GM18520 (cell line): ENCODE measurements around the gene GGA2.
"Not testable (repeated sequence)": the region's sequence is repeated elsewhere in the genome, so short reads cannot be mapped to it uniquely, and the experiment has no call there.

Experiments
- ATAC-seq: cut with Tn5 transposase; IDR thresholded peaks from one replicate; pipeline ENCODE4 v1.9.1; 2021; ENCODE audit not compliant: unreplicated experiment

The GGA2 gene

DNA sequence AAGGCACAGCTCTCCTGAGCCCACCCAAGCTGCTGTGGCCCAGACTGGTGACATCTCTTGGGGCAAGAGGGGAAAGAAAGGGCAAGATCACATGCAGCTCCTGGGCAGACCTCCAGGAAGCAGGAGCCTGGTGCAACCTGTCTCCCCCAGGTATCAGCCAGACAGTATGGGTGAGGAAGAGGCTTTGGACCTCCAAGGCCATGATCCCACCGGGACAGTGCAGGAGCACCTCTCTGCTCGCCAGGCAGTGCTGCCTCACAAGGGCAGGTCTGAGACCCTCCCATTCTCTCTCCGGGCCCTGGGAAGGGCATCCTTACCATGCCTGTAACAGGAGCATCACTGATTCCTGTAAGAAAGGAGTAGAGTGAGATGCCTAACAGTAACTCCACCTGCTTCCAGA, 31.7 kb downstream of the GGA2 start:
- ATAC-seq = no peak

GRCh38 chr16:23476289-23476688, 34.0 kb downstream of the GGA2 start:
- no peak for ATAC-seq

DNA sequence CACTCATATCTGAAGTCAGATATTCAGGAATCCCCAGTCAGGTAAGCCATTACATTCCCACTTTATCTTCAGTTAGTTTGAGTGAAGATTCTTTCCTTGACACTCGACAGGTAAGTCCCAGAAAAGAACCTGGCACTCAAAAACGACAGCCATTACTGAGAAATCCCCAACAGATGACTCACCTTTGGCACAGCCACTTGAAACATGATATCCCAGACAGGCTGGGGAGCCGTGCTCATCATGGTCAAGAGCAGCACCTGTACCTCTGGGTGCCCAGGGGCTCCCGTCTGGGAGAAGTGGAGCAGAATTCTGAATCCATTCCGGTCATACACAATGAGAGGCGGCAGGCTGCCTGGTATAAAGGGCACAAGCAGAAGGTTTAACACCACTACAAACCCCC, 40.5 kb downstream of the GGA2 start:
- ATAC-seq = no peak

GRCh38 chr16:23466162-23466885, 44.0 kb downstream of the GGA2 start:
- ATAC-seq = no peak

GRCh38 chr16:23465179-23465578, 45.1 kb downstream of the GGA2 start:
- ATAC-seq = no peak

- ATAC-seq = no peak
These were observed 46.1 kb downstream of the GGA2 start for GRCh38 chr16:23464196-23464595.

GRCh38 chr16:23462994-23463393, 47.3 kb downstream of the GGA2 start:
- ATAC-seq = not testable (repeated sequence)

- no peak for ATAC-seq
These were observed 56.8 kb downstream of the GGA2 start for GRCh38 chr16:23453338-23454052.

- no peak for ATAC-seq
These were observed 57.5 kb downstream of the GGA2 start, which contains the start of gene COG7 for GRCh38 chr16:23452572-23453337. TSS of gene COG7 (minus strand) at chr16:23453189. CDS start at chr16:23452994, 195 bp downstream.

- ATAC-seq = no peak
These were observed 58.1 kb downstream of the GGA2 start for GRCh38 chr16:23452221-23452571.

DNA sequence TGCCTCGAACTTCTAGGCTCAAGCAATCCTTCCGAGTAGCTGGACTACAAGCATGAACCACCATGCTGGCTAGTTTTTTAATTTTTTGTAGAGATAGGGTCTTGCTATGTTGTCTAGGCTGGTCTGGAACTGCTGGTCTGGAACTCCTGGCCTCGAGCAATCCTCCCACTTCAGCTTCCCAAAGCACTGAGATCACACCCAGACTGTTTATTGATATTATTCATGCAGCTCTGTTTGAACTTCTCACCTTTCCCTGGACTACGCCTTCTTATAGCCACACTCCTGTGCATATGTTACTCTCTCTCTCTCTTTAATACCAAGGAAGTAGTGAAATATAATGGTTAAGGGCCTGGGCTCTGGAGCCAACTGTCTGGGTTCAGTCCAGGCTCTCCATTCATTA, 61.9 kb downstream of the GGA2 start:
- ATAC-seq = no peak

GRCh38 chr16:23437542-23437941, 72.8 kb downstream of the GGA2 start:
- ATAC-seq = not testable (repeated sequence)

DNA sequence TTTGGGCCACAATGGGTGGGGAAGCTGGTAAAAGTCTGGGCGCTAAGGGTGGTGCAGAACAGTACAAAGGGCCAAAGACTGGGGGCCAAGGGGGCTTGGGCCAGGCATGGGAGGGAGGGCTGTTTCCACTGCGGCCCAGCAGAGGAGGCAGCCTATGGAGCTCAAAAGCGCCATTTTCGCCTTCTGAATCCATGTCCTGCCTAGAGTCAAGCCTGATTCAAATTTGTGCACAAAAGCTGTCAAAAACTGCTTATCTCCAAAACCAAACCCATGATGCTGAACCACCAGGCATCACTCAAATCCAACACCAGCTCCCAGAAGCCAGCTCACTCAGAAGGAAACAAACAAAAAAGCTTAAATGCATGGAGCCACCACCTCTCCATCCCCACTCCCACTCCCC, 73.3 kb downstream of the GGA2 start:
- no peak for ATAC-seq

- no peak for ATAC-seq
These were observed 74.8 kb downstream of the GGA2 start for GRCh38 chr16:23435500-23435899.

- ATAC-seq = no peak
These were observed 75.9 kb downstream of the GGA2 start for GRCh38 chr16:23434380-23434779.

GRCh38 chr16:23433261-23433920, 76.9 kb downstream of the GGA2 start:
- no peak for ATAC-seq

DNA sequence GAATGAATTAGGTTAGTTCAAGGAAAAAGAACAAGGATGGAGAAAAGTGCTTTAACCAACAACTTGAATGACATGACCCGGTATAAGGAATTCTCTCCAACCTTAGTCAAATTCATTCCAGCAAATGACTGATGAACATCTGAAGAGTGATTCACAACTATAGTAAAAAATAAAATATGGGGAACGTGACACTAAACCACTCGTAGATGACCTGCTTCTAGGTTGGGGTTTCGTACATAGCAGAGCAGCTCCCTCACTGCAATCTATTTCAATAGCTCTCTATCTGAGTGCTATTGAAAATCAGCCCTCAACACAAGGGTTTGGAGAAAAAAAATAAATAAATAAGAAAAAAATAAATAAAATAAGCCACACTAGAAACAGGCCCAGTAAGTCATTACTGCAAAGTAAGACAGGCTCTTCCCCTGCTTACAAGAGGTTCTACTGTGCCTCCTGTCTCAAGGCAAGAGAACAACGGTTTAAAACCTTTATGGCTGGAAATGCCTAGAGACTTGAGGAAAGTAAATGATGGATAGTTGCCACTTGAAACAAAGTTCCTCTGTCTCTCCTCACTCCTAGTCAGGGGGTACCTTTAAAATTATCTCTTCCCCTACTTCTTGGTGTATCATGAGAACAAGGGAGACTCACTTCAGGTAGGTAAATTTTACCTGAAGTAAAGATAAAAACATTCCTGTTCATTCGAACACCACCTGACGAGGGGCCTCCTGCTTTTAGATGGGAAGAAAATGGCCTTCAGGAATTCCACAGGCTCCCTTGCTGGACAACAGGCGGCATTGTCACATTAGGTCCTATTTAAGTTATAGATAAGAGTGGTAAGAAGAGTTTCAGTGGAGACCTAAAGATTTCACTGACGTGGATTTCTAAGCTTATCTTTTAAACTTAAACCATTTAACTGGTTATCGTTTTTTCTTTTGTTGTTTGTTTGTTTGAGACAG, 77.8 kb downstream of the GGA2 start:
- no peak for ATAC-seq

- no peak for ATAC-seq
These were observed 81.9 kb downstream of the GGA2 start for GRCh38 chr16:23428351-23428750.

- ATAC-seq = no peak
These were observed 85.9 kb downstream of the GGA2 start for GRCh38 chr16:23424292-23424958.
